GM12878 (cell line): ENCODE results near the gene OPN4. TPM values are rescaled to one million over a fixed set of nuclear protein-coding genes. Genes with fewer than 3 reads are reported as not detected.

ENCODE experiments used
- ATAC-seq: fragments of 200-7000 bp; cut with Tn5 transposase; 3 replicates; pipeline ENCODE4 v1.9.1; 2020; ENCODE audit warnings: mild to moderate bottlenecking, moderate library complexity
- BruUV-seq: library from RNA; stranded (reverse); fragments of 400-500 nt; replicated peaks from 2 replicates; lab custom pipeline; 2021; lab: Mats Ljungman, UMichigan
- CTCF ChIA-PET: fragments of 300-600 bp; sonication (Branson Sonifier 250); formaldehyde crosslinking; extraction: SDS; loops from one replicate; lab custom pipeline; 2021; ENCODE audit warnings: inconsistent platforms; lab: Yijun Ruan, JAX
- POLR2A ChIA-PET: fragments of 350-600 bp; formaldehyde crosslinking; extraction: SDS; loops from one replicate; lab custom pipeline; 2021; ENCODE audit warnings: inconsistent platforms; lab: Charles Lee
- RAD21 ChIA-PET: fragments of 300-600 bp; sonication (Branson Sonifier 250); formaldehyde crosslinking; loops from one replicate; lab custom pipeline; 2023; ENCODE audit warnings: antibody characterized with exemption; ENCODE audit not compliant: unreplicated experiment; lab: Charles Lee
- SMC1A ChIA-PET: fragments of 300-600 bp; sonication (Branson Sonifier 250); formaldehyde crosslinking; loops from one replicate; lab custom pipeline; 2023; ENCODE audit not compliant: unreplicated experiment, uncharacterized antibody; lab: Charles Lee
- DNase-seq: peaks from one replicate; pipeline ENCODE4 v3.0.0-alpha.2; 2011; ENCODE audit warnings: low read depth, low spot score
- FAIRE-seq: peaks from 3 replicates; lab custom pipeline; 2011; peaks lifted over from hg19 to GRCh38; lab: Jason Lieb, UNC
- H2AFZ ChIP-seq: 2 replicates; pipeline ENCODE4 v1.6.0; 2011; ENCODE audit warnings: low read depth, low read length, control low read depth; ENCODE audit not compliant: control insufficient read depth
- H3K27ac ChIP-seq: 2 replicates; pipeline ENCODE4 v1.5.1; 2011; ENCODE audit warnings: control low read depth; ENCODE audit not compliant: control insufficient read depth, insufficient read depth
- H3K27me3 ChIP-seq, 2 experiments: replicated peaks in 1 of 2; 2 replicates each; pipeline versions ENCODE4 v1.6.0 to v1.6.1; 2011; ENCODE audit warnings: low read length in 1 of 2; ENCODE audit not compliant: control insufficient read depth in 2 of 2, insufficient read depth in 2 of 2
- H3K36me3 ChIP-seq, 2 experiments: 2 replicates each; pipeline ENCODE4 v1.5.1; 2011; ENCODE audit warnings: low read length in 1 of 2; ENCODE audit not compliant: control insufficient read depth in 2 of 2, insufficient read depth in 2 of 2
- H3K4me1 ChIP-seq: 2 replicates; pipeline ENCODE4 v1.6.1; 2011; ENCODE audit warnings: mild to moderate bottlenecking, low read length, moderate library complexity, mixed read lengths; ENCODE audit not compliant: control insufficient read depth, insufficient read depth
- H3K4me2 ChIP-seq: 2 replicates; pipeline ENCODE4 v1.6.0; 2011; ENCODE audit warnings: control low read depth; ENCODE audit not compliant: control insufficient read depth, insufficient read depth
- H3K4me3 ChIP-seq: fragments of 200-600 bp; sonication (generic); 2 replicates; pipeline ENCODE4 v1.5.1; 2016
- H3K79me2 ChIP-seq: 2 replicates; pipeline ENCODE4 v1.6.0; 2011; ENCODE audit warnings: low read length; ENCODE audit not compliant: control insufficient read depth, insufficient read depth
- H3K9ac ChIP-seq: 2 replicates; pipeline ENCODE4 v1.8.0; 2011; ENCODE audit warnings: low read length, control low read depth, mixed read lengths; ENCODE audit not compliant: control insufficient read depth, insufficient read depth
- H3K9me3 ChIP-seq: replicated peaks from 3 replicates; pipeline ENCODE4 v1.5.1; 2011; ENCODE audit warnings: mild to moderate bottlenecking, low read length; ENCODE audit not compliant: control insufficient read depth, insufficient read depth
- H4K20me1 ChIP-seq: 2 replicates; pipeline ENCODE4 v1.6.0; 2011; ENCODE audit not compliant: control insufficient read depth, insufficient read depth
- ASH2L ChIP-seq: fragments of 300-600, 200-600 bp; sonication (generic); IDR thresholded peaks from 2 replicates; pipeline ENCODE4 v1.6.1; 2017; ENCODE audit warnings: low read depth, mild to moderate bottlenecking, borderline replicate concordance
- BACH1 ChIP-seq: fragments of 450-650 bp; IDR thresholded peaks from 2 replicates; pipeline ENCODE4 v1.6.1; 2017; ENCODE audit warnings: mild to moderate bottlenecking, borderline replicate concordance
- BRCA1 ChIP-seq: IDR thresholded peaks from 2 replicates; pipeline ENCODE4 v1.6.1; 2011; ENCODE audit warnings: low read depth, low read length, improper control_type of control experiment
- CBX5 ChIP-seq: sonication (generic); IDR thresholded peaks from 2 replicates; pipeline ENCODE4 v1.6.1; 2016; ENCODE audit warnings: low read depth, moderate library complexity, mild to moderate bottlenecking, inconsistent platforms
- FOS ChIP-seq: IDR thresholded peaks from 3 replicates; pipeline ENCODE4 v1.6.1; 2011; ENCODE audit warnings: borderline replicate concordance; ENCODE audit not compliant: insufficient read length; ENCODE audit errors: extremely low read depth
- GATAD2B ChIP-seq: fragments of 450-650 bp; conservative IDR thresholded peaks from 2 replicates; pipeline ENCODE4 v1.6.1; 2017; ENCODE audit warnings: low read depth, mild to moderate bottlenecking, moderate library complexity
- IKZF1 ChIP-seq: fragments of 450-650 bp; conservative IDR thresholded peaks from 2 replicates; pipeline ENCODE4 v1.6.1; 2017; ENCODE audit warnings: antibody characterized with exemption, mild to moderate bottlenecking
- MTA2 ChIP-seq: fragments of 450-650 bp; IDR thresholded peaks from 2 replicates; pipeline ENCODE4 v1.6.1; 2016; ENCODE audit warnings: low read depth, mild to moderate bottlenecking, moderate library complexity
- MXI1 ChIP-seq: fragments of 150-350 bp; IDR thresholded peaks from 2 replicates; pipeline ENCODE4 v1.6.1; 2011; ENCODE audit warnings: low read depth, mild to moderate bottlenecking, inconsistent platforms, low read length, improper control_type of control experiment
- MYB ChIP-seq: fragments of 150-350 bp; IDR thresholded peaks from 2 replicates; pipeline ENCODE4 v1.6.1; 2014; ENCODE audit warnings: mild to moderate bottlenecking, low read depth, low read length, borderline replicate concordance
- RFX5 ChIP-seq: IDR thresholded peaks from 2 replicates; pipeline ENCODE4 v1.6.1; 2011; ENCODE audit warnings: low read depth, low read length, improper control_type of control experiment
- SP1 ChIP-seq: IDR thresholded peaks from one replicate; pipeline ENCODE4 v1.6.1; 2011; ENCODE audit warnings: low read depth, low read length
- SRF ChIP-seq, 2 experiments: IDR thresholded peaks; 2 replicates each; pipeline ENCODE4 v1.6.1; 2011; ENCODE audit warnings: low read depth in 2 of 2, low read length in 2 of 2, mild to moderate bottlenecking in 1 of 2, moderate library complexity in 1 of 2
- SUZ12 ChIP-seq: fragments of 200-600 bp; sonication (generic); IDR thresholded peaks from one replicate; pipeline ENCODE4 v1.6.1; 2018; ENCODE audit warnings: antibody characterized with exemption, mild to moderate bottlenecking; ENCODE audit not compliant: unreplicated experiment
- TAF1 ChIP-seq: IDR thresholded peaks from 2 replicates; pipeline ENCODE4 v1.6.1; 2011; ENCODE audit warnings: mild to moderate bottlenecking, low read depth, low read length, borderline replicate concordance
- WRNIP1 ChIP-seq: IDR thresholded peaks from 2 replicates; pipeline ENCODE4 v1.6.1; 2011; ENCODE audit warnings: low read depth, low read length, improper control_type of control experiment, borderline replicate concordance
- YY1 ChIP-seq: IDR thresholded peaks from 2 replicates; pipeline ENCODE4 v1.6.1; 2011; ENCODE audit warnings: low read depth, mild to moderate bottlenecking, low read length
- WGBS: methylation state at CpG from one replicate; pipeline ENCODE4 v1.1.6; 2016; ENCODE audit warnings: low lambda C conversion rate; ENCODE audit not compliant: insufficient replicate concordance, insufficient coverage; ENCODE audit errors: missing lambda C conversion rate; 5-methylcytosine and 5-hydroxymethylcytosine counted together
- in situ Hi-C: fragments of 300-500 bp; cut with MboI; formaldehyde crosslinking; loops from 9 replicates; pipeline ENCODE4 v1.14.3; 2018; ENCODE audit warnings: mixed read lengths
- intact Hi-C: fragments of 100-400 bp; cut with micrococcal nuclease; formaldehyde crosslinking; loops from one replicate; pipeline ENCODE4 v1.14.2; 2022; ENCODE audit not compliant: unreplicated experiment
- polyA plus RNA-seq, 11 experiments: library from polyadenylated mRNA; depleted of rRNA in 4 of 11; unstranded in 6 of 11; stranded (reverse) in 5 of 11; fragments of >200 nt; fragmentation: Nextera tagmentation in 4 of 11; fragmentation: Illumina TruSeq in 1 of 11; extraction: Ambion mirVana in 4 of 11; extraction: Trizol in 1 of 11; gene quantifications; 1 replicate in 1 of 11; 2 replicates in 10 of 11; pipeline versions ENCODE4 v1.2.1 to v1.2.3, GENCODE V29; 2011 to 2016; ENCODE audit warnings: inconsistent platforms in 2 of 11, missing spikeins in 2 of 11, low read depth in 1 of 11
- total RNA-seq, 4 experiments: library from RNA; depleted of rRNA in 3 of 4; stranded (reverse); fragments of >200 nt in 3 of 4; fragmentation: Illumina TruSeq in 1 of 4; extraction: Trizol in 1 of 4; gene quantifications; 2 replicates each; pipeline versions ENCODE4 v1.2.1 to v1.2.3, GENCODE V29; 2013 to 2021

OPN4 gene
- total and polyA plus RNA-seq, 10 of the 15 experiments (the other 5 are each of a cell fraction or from before 2014, with no cell fraction given): not detected

GRCh38 chr10:86665868-86666267, 11.5 kb downstream of the OPN4 start:
- SMC1A ChIA-PET: no interaction called here
- H4K20me1 ChIP-seq: no peaks in the 10 kb centered on the region
- no peaks in the 10 kb centered on the region for H3K36me3 ChIP-seq
- H3K27me3 ChIP-seq: no peaks in the 10 kb centered on the region
- in situ Hi-C loops: no loop called here
- H3K9me3 ChIP-seq: no peaks in the 10 kb centered on the region; the same call in 2 of the 3 replicates
- CTCF ChIA-PET: no interaction called here
- no peak overlapping the region for H3K27ac ChIP-seq
- POLR2A ChIA-PET: no interaction called here
- BruUV-seq: no TSS peak
- DNase-seq (no peak), FAIRE-seq (no peak), ATAC-seq (no peak)
- no peak overlapping the region for H2AFZ ChIP-seq
- intact Hi-C loops: loop anchor here (10.0 kb wide), 1 partner anchor 271 kb away; no protein-coding TSS in a partner anchor
- WGBS: 29% methylated on average over 12 of the region's 12 CpGs
- H3K79me2 ChIP-seq: no peaks in the 10 kb centered on the region
- TF ChIP-seq FOS (no peak), GATAD2B (no peak), MTA2 (no peak)
- no peak overlapping the region for H3K4me2 ChIP-seq
- no peak overlapping the region for H3K9ac ChIP-seq
- H3K4me1 ChIP-seq: no peaks in the 10 kb centered on the region
- RAD21 ChIA-PET: no interaction called here
- H3K4me3 ChIP-seq: no peak overlapping the region

GRCh38 chr10:86666538-86666937, 12.2 kb downstream of the OPN4 start:
- ChIA-PET SMC1A (no interaction called here), RAD21 (no interaction called here), POLR2A (no interaction called here), CTCF (no interaction called here)
- H2AFZ ChIP-seq: no peak overlapping the region
- no peaks in the 10 kb centered on the region; the same call in 2 of the 3 replicates for H3K9me3 ChIP-seq
- H3K27me3 ChIP-seq: no peaks in the 10 kb centered on the region
- no peak overlapping the region for H3K27ac ChIP-seq
- no peaks in the 10 kb centered on the region for H3K36me3 ChIP-seq
- H3K4me1 ChIP-seq: no peaks in the 10 kb centered on the region
- in situ Hi-C loops (no loop called here), intact Hi-C loops (loop anchor here (10.0 kb wide), 1 partner anchor 272 kb away; no protein-coding TSS in a partner anchor)
- 36% methylated on average over 7 of the region's 7 CpGs for WGBS
- no peak for DNase-seq
- FAIRE-seq: no peak
- no peaks in the 10 kb centered on the region for H4K20me1 ChIP-seq
- H3K9ac ChIP-seq: no peak overlapping the region
- no peak for ATAC-seq
- H3K79me2 ChIP-seq: no peaks in the 10 kb centered on the region
- H3K4me2 ChIP-seq: no peak overlapping the region
- no peak overlapping the region for H3K4me3 ChIP-seq
- BruUV-seq: no TSS peak
- no peak for TF ChIP-seq CBX5
- TF ChIP-seq YY1: no peak
- no peak for TF ChIP-seq SRF (IDR thresholded peaks at IDR 0.05; ENCODE audit: low read depth in 2 of 2, low read length in 2 of 2)
- no peak for TF ChIP-seq BRCA1
- TF ChIP-seq MYB: no peak
- no peak for TF ChIP-seq SP1
- TF ChIP-seq BACH1: no peak
- TF ChIP-seq WRNIP1: no peak
- no peak for TF ChIP-seq RFX5
- no peak for TF ChIP-seq SUZ12
- TF ChIP-seq TAF1: no peak
- TF ChIP-seq MXI1: no peak
- no peak for TF ChIP-seq IKZF1
- no peak for TF ChIP-seq ASH2L
